HUES48 (cell line): Measurements from ENCODE around the gene CXCR3.

Source experiments
- H3K27ac ChIP-seq: one replicate; pipeline ENCODE4 v1.7.0; 2013; ENCODE audit warnings: low read depth, low read length, inconsistent platforms
- H3K27me3 ChIP-seq: 2 replicates; pipeline ENCODE4 v1.6.1; 2013; ENCODE audit warnings: mild to moderate bottlenecking, low read length; ENCODE audit not compliant: control insufficient read depth, insufficient read depth
- H3K36me3 ChIP-seq: 2 replicates; pipeline ENCODE4 v1.6.1; 2013; ENCODE audit warnings: low read length; ENCODE audit not compliant: control insufficient read depth, insufficient read depth
- H3K4me1 ChIP-seq: 2 replicates; pipeline ENCODE4 v1.6.1; 2013; ENCODE audit warnings: mild to moderate bottlenecking, low read length; ENCODE audit not compliant: control insufficient read depth, insufficient read depth
- H3K4me3 ChIP-seq: 2 replicates; pipeline ENCODE4 v1.5.1; 2013; ENCODE audit warnings: mild to moderate bottlenecking, low read depth, low read length
- H3K9ac ChIP-seq: 2 replicates; pipeline ENCODE4 v1.6.1; 2013; ENCODE audit warnings: mild to moderate bottlenecking, low read depth, low read length, moderate library complexity
- H3K9me3 ChIP-seq: 2 replicates; pipeline ENCODE4 v1.6.1; 2013; ENCODE audit warnings: low read length; ENCODE audit not compliant: control insufficient read depth, insufficient read depth

CXCR3 gene

GRCh38 chrX:71636438-71637252, 18.3 kb upstream of the CXCR3 start:
- H3K27me3 ChIP-seq: no peaks in the 10 kb centered on the region
- H3K9ac ChIP-seq: no peak overlapping the region
- H3K27ac ChIP-seq: no peak overlapping the region
- H3K4me3 ChIP-seq: no peak overlapping the region
- no peaks in the 10 kb centered on the region for H3K36me3 ChIP-seq
- no peaks in the 10 kb centered on the region for H3K4me1 ChIP-seq
- H3K9me3 ChIP-seq: peaks cover 51% of the 10 kb centered on the region

DNA sequence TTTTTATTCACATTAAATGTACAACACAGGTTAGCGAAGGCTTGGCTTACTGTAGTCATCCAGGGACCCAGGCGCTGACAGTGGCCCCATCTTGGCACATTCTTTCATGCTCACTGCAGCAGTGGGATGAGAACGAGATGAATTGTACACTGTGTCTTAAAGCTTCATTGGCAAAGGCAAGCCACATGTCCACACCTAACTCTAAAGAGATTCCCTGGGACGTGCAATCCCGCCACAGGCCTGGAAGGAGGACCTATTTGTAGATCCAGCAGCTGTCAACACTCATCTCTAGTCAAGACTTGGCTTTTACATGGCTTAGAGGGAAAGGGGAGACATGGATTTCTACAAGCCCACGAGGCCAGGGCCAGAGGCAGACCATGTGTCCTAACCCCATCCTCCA, 16.1 kb upstream of the CXCR3 start:
- H3K36me3 ChIP-seq: no peaks in the 10 kb centered on the region
- no peak overlapping the region for H3K4me3 ChIP-seq
- no peak overlapping the region for H3K27ac ChIP-seq
- H3K4me1 ChIP-seq: no peaks in the 10 kb centered on the region
- no peak overlapping the region for H3K9ac ChIP-seq
- peaks cover 45% of the 10 kb centered on the region for H3K9me3 ChIP-seq
- H3K27me3 ChIP-seq: no peaks in the 10 kb centered on the region

- no peak overlapping the region for H3K9ac ChIP-seq
- no peaks in the 10 kb centered on the region for H3K36me3 ChIP-seq
- H3K27me3 ChIP-seq: no peaks in the 10 kb centered on the region
- peaks cover 41% of the 10 kb centered on the region for H3K9me3 ChIP-seq
- no peak overlapping the region for H3K4me3 ChIP-seq
- no peaks in the 10 kb centered on the region for H3K4me1 ChIP-seq
- no peak overlapping the region for H3K27ac ChIP-seq
These were observed 14.8 kb upstream of the CXCR3 start for GRCh38 chrX:71632923-71633657.

- no peaks in the 10 kb centered on the region for H3K4me1 ChIP-seq
- H3K36me3 ChIP-seq: no peaks in the 10 kb centered on the region
- H3K9me3 ChIP-seq: peaks cover 33% of the 10 kb centered on the region
- H3K27me3 ChIP-seq: no peaks in the 10 kb centered on the region
- no peak overlapping the region for H3K27ac ChIP-seq
- no peak overlapping the region for H3K4me3 ChIP-seq
- H3K9ac ChIP-seq: no peak overlapping the region
These were observed 11.2 kb upstream of the CXCR3 start for GRCh38 chrX:71629467-71629866.

DNA sequence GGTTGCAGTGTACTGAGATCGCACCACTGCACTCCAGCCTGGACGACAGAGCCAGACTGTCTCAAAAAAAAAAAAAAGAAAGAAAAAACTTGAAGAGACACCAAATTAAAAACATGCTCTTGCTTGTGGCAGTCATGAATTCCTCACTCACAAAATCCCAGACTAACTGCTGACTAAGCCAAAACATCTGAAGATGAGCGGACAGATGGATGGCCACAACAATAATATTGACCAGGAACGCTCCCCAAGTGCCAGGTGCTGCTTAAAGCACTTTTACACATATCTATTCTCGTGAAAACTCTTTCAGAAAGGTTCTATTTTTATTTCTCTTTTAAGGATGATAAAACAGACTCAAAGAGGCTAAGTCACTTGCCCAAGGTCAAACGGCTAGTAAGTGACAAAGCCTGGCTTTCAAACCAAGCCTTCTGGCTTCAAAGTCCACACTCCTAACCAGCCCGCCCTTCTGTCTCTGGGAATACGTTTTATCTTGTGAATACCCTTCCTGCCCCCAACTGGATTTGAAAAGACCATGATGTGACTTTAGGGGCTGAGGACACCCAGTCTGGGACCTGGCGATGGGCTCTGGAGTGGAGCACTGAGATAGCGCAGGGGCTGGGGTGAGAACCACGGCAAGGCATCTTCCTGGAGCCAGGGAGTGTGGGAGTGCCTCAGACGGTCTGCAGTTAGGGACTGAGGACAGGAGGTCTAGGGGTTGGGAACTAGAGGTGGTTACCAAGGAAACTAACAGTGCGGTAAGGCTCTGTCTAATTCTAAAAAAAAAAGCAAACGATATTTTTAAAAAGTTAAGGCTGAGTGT, 9.5 kb upstream of the CXCR3 start:
- Histone ChIP-seq H3K9ac (no peak overlapping the region), H3K27me3 (no peaks in the 10 kb centered on the region), H3K4me1 (no peaks in the 10 kb centered on the region), H3K36me3 (no peaks in the 10 kb centered on the region), H3K4me3 (no peak overlapping the region), H3K9me3 (peaks cover 31% of the 10 kb centered on the region), H3K27ac (no peak overlapping the region)

- Histone ChIP-seq H3K27me3 (no peaks in the 10 kb centered on the region), H3K4me1 (no peaks in the 10 kb centered on the region), H3K4me3 (no peak overlapping the region), H3K36me3 (no peaks in the 10 kb centered on the region), H3K9ac (no peak overlapping the region), H3K9me3 (peaks cover 25% of the 10 kb centered on the region), H3K27ac (no peak overlapping the region)
These were observed 8.3 kb upstream of the CXCR3 start for GRCh38 chrX:71626576-71626975.

- H3K36me3 ChIP-seq: no peaks in the 10 kb centered on the region
- H3K4me1 ChIP-seq: no peaks in the 10 kb centered on the region
- H3K9me3 ChIP-seq: peaks cover 30% of the 10 kb centered on the region
- no peaks in the 10 kb centered on the region for H3K27me3 ChIP-seq
- no peak overlapping the region for H3K9ac ChIP-seq
- H3K4me3 ChIP-seq: no peak overlapping the region
- H3K27ac ChIP-seq: no peak overlapping the region
These were observed 7.2 kb upstream of the CXCR3 start for GRCh38 chrX:71625471-71625870.

DNA sequence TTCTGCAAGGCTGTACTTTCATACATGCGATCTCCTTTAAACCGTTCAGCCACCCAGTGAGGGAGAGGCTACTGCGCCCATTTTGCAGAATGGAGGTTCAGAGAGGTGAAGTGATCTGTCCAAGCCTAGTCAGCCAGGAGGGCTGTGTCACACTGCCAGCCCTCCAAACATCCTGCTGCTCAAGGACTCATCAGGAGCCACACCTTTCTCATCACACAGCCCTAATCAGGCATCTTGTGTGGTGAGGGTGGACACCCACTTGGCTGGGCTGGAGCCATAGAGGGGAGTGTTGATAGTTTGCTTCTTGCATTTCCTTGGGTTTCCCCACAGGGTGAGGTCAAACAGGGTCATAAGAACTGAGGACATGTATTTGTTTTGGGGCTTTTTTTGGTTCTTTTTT, 5.4 kb upstream of the CXCR3 start:
- no peak overlapping the region for H3K27ac ChIP-seq
- H3K27me3 ChIP-seq: no peaks in the 10 kb centered on the region
- H3K9me3 ChIP-seq: peaks cover 31% of the 10 kb centered on the region
- H3K36me3 ChIP-seq: no peaks in the 10 kb centered on the region
- H3K9ac ChIP-seq: no peak overlapping the region
- H3K4me3 ChIP-seq: no peak overlapping the region
- H3K4me1 ChIP-seq: no peaks in the 10 kb centered on the region

GRCh38 chrX:71622576-71623450, 4.5 kb upstream of the CXCR3 start:
- no peaks in the 10 kb centered on the region for H3K4me1 ChIP-seq

DNA sequence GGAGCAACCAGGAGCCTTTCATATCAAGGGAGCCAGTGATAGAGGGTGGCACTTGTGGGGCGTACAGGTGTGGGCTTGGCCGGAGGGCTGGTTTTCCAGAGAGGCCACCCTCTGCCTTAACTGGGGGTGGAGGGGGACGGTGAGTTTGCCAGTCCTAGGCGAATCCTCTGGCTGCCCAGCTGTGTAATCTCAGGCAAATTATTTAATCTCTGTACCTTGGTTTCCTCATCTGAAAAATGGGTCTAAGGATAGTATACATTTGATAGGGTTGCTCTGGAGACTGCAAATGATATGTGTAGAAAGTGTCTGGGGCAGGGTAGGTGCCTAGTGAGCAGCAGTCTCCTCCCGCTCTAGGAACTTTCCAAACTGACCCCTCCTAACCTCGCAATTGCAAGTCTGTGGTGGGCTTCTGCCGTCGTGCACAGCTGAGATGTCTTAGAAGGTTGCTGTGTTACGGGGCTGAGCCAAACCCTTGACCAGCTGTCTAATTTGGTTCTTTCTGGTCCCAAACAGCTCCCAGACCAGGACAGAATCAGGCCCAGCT, 3.8 kb upstream of the CXCR3 start:
- Histone ChIP-seq H3K4me1 (no peaks in the 10 kb centered on the region), H3K9ac (no peak overlapping the region), H3K27me3 (no peaks in the 10 kb centered on the region), H3K4me3 (no peak overlapping the region), H3K9me3 (peaks cover 32% of the 10 kb centered on the region), H3K36me3 (no peaks in the 10 kb centered on the region), H3K27ac (no peak overlapping the region)

More at GRCh38 chrX:71622576-71623450, 4.5 kb upstream of the CXCR3 start:
- Histone ChIP-seq H3K4me3 (no peak overlapping the region), H3K36me3 (no peaks in the 10 kb centered on the region), H3K9me3 (peaks cover 32% of the 10 kb centered on the region), H3K27ac (no peak overlapping the region), H3K9ac (no peak overlapping the region), H3K27me3 (no peaks in the 10 kb centered on the region)
